Gastrocnemius medialis (tissue), 4 donors: ENCODE measurements around the gene DLGAP5.
A peak's percentile ranks its signal among the peaks of the same experiment; 100 is the strongest.

Experiments used
- CTCF ChIP-seq, 5 experiments: fragments of 450-650 bp in 3 of 5; fragments of 200-600 bp in 2 of 5; sonication (generic) in 2 of 5; IDR thresholded peaks in 4 of 5; conservative IDR thresholded peaks in 1 of 5; 1 replicate in 4 of 5; 2 replicates in 1 of 5; pipeline ENCODE4 v1.5.1; 2016 to 2019; ENCODE audit warnings: antibody characterized with exemption in 5 of 5, mild to moderate bottlenecking in 3 of 5, moderate library complexity in 3 of 5
- POLR2A ChIP-seq, 2 donors: fragments of 450-650 bp; IDR thresholded peaks; one replicate each; pipeline ENCODE4 v1.6.1; 2017; ENCODE audit warnings: antibody characterized with exemption in 2 of 2, mild to moderate bottlenecking in 2 of 2, moderate library complexity in 2 of 2

GRCh38 chr14:55160989-55161388 is 30.4 kb downstream of the DLGAP5 start:
- TF ChIP-seq CTCF (IDR thresholded peaks at IDR 0.05 in 4 of 5, conservative IDR thresholded peaks at IDR 0.05 in 1 of 5) (peak in 3 of 5 experiments; percentile 42 to 57 (median 56)), POLR2A (IDR thresholded peaks at IDR 0.05) (no peak)
